22Rv1 (cell line): Measurements from ENCODE around the gene ADSS2.

Experiments used
- ZFX ChIP-seq: fragments of 450-650 bp; IDR thresholded peaks from 2 replicates; pipeline ENCODE4 v1.6.1; 2017; ENCODE audit warnings: antibody characterized with exemption, borderline replicate concordance
- TF ChIP-seq, protein P1 (sequence below): fragments of 450-650 bp; IDR thresholded peaks from 2 replicates; pipeline ENCODE4 v1.5.1; 2017; ENCODE audit warnings: mild to moderate bottlenecking

DNA sequence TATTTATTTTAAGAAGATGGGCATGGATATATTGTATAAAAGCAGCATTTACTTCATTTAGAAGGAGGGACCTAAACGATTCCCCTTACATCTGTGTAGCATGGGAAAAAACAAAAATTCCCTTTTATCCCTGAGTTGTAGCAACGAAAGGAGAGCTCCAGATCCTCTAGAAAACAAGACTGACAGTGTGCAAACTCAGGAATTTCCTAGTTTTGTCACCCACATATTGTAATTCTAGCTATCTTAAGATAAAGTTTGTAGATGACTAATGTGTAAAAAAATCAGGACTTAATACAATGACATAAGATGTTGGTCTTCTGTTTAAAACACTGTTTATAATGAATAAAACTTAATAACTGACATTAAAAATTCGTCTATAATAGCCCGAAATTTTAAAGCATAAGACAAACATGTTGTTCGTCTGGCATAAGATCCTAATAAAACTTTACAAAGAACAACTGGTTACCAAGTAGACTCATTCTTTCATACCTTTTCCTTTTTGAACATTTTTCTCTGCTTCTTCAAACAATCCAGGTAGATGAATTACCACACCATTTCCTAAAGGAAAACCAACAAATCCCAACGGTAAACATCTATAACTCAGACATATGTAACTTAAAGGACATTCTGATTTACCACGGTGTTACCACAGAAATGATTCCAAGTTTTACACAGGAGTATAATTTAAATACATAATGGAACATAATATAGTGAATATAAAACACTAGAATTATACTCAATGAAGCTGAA lies 15.2 kb downstream of the ADSS2 start:
- TF ChIP-seq, protein P1, sequence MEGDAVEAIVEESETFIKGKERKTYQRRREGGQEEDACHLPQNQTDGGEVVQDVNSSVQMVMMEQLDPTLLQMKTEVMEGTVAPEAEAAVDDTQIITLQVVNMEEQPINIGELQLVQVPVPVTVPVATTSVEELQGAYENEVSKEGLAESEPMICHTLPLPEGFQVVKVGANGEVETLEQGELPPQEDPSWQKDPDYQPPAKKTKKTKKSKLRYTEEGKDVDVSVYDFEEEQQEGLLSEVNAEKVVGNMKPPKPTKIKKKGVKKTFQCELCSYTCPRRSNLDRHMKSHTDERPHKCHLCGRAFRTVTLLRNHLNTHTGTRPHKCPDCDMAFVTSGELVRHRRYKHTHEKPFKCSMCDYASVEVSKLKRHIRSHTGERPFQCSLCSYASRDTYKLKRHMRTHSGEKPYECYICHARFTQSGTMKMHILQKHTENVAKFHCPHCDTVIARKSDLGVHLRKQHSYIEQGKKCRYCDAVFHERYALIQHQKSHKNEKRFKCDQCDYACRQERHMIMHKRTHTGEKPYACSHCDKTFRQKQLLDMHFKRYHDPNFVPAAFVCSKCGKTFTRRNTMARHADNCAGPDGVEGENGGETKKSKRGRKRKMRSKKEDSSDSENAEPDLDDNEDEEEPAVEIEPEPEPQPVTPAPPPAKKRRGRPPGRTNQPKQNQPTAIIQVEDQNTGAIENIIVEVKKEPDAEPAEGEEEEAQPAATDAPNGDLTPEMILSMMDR: no peak
- TF ChIP-seq ZFX: no peak
